ENCODE measurements around the gene NDUFS7. TPM values are rescaled to one million over a fixed set of nuclear protein-coding genes. Genes with fewer than 3 reads are reported as not detected.

The NDUFS7 gene
- total and polyA plus RNA-seq, 10 of the 15 experiments (the other 5 are each of a cell fraction or from before 2014, with no cell fraction given), result 5.1 to 282 (median 92.9) TPM

- Histone ChIP-seq H3K79me2 (ENCODE audit: control insufficient read depth, insufficient read depth, low read length) (no peaks in the 10 kb centered on the region; the same call in 1 of the 2 replicates), H3K4me1 (ENCODE audit: control insufficient read depth, insufficient read depth, low read length) (peaks cover 4% of the 10 kb centered on the region), H3K27ac (ENCODE audit: control insufficient read depth, insufficient read depth) (no peak overlapping the region), H3K4me3 (no peak overlapping the region), H3K27me3 (replicated peaks in 1 of 2; ENCODE audit: control insufficient read depth in 2 of 2, insufficient read depth in 2 of 2, low read length in 1 of 2) (peaks cover 1 to 5% of the 10 kb centered on the region in 2 experiments; a peak in 2 of 4 replicates), H2AFZ (ENCODE audit: control insufficient read depth, low read depth, low read length) (no peak overlapping the region), H3K4me2 (ENCODE audit: control insufficient read depth, insufficient read depth) (no peak overlapping the region), H3K36me3 (ENCODE audit: control insufficient read depth in 2 of 2, insufficient read depth in 2 of 2, low read length in 1 of 2) (no peaks in the 10 kb centered on the region; a peak in 3 of 4 replicates), H3K9ac (ENCODE audit: control insufficient read depth, insufficient read depth, low read length) (no peak overlapping the region), H4K20me1 (ENCODE audit: control insufficient read depth, insufficient read depth) (no peaks in the 10 kb centered on the region), H3K9me3 (replicated peaks; ENCODE audit: control insufficient read depth, insufficient read depth, low read length) (no peaks in the 10 kb centered on the region)
- 0 out of 2 replicates have a peak, but pooled peaks have one; percentile 57 for TF ChIP-seq KDM1A (IDR thresholded peaks at IDR 0.05; ENCODE audit: borderline replicate concordance)
- TF ChIP-seq POLR2A (IDR thresholded peaks at IDR 0.05; ENCODE audit: low read depth, low read length), result no peak
- FAIRE-seq (no peak), DNase-seq (ENCODE audit: low read depth, low spot score) (no peak), ATAC-seq (no peak)
- intact Hi-C loops (cut with micrococcal nuclease; ENCODE audit: unreplicated experiment), result no loop called here
- no TSS peak for BruUV-seq (replicated peaks)
- CTCF ChIA-PET, result no interaction called here
- in situ Hi-C loops (cut with MboI), result no loop called here
- 54% methylated on average over 9 of the region's 9 CpGs for WGBS (ENCODE audit: insufficient coverage, insufficient replicate concordance, low lambda C conversion rate, missing lambda C conversion rate)
- SMC1A ChIA-PET (ENCODE audit: uncharacterized antibody, unreplicated experiment), result no interaction called here
- RAD21 ChIA-PET (ENCODE audit: unreplicated experiment), result no interaction called here
- POLR2A ChIA-PET, result no interaction called here
Measured at GRCh38 chr19:1397838-1398237, 14.1 kb downstream of the NDUFS7 start.

DNA sequence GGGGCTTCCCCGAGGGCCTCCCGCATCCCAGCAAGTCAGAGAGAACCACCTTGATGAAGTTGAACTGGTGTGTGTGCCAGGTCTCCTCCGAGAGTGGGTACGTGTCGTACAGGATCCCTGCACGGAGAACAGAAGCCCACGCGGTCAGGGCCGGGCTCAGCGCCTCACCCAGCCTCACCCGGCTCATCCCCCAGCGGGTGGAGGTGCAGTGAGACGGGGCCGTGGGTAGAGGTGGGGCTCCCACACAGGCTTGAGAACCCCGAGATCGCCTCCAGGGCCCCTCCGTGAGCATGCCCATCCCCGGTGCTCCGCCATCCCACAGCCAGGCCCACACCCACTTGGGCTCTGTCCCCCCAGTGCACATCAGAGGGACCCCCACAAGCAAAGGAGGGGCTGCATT is 15.4 kb downstream of the NDUFS7 start:
- Histone ChIP-seq H3K27ac (ENCODE audit: control insufficient read depth, insufficient read depth) (no peak overlapping the region), H3K4me2 (ENCODE audit: control insufficient read depth, insufficient read depth) (no peak overlapping the region), H3K4me3 (no peak overlapping the region), H4K20me1 (ENCODE audit: control insufficient read depth, insufficient read depth) (no peaks in the 10 kb centered on the region), H3K79me2 (ENCODE audit: control insufficient read depth, insufficient read depth, low read length) (no peaks in the 10 kb centered on the region; the same call in 1 of the 2 replicates), H3K9me3 (replicated peaks; ENCODE audit: control insufficient read depth, insufficient read depth, low read length) (no peaks in the 10 kb centered on the region), H3K9ac (ENCODE audit: control insufficient read depth, insufficient read depth, low read length) (no peak overlapping the region), H3K36me3 (ENCODE audit: control insufficient read depth in 2 of 2, insufficient read depth in 2 of 2, low read length in 1 of 2) (no peaks in the 10 kb centered on the region; a peak in 2 of 4 replicates), H3K27me3 (replicated peaks in 1 of 2; ENCODE audit: control insufficient read depth in 2 of 2, insufficient read depth in 2 of 2, low read length in 1 of 2) (peaks cover 1 to 5% of the 10 kb centered on the region in 2 experiments; a peak in 2 of 4 replicates), H3K4me1 (ENCODE audit: control insufficient read depth, insufficient read depth, low read length) (peaks cover 4% of the 10 kb centered on the region), H2AFZ (ENCODE audit: control insufficient read depth, low read depth, low read length) (no peak overlapping the region)
- ChIA-PET POLR2A (no interaction called here), SMC1A (ENCODE audit: uncharacterized antibody, unreplicated experiment) (no interaction called here), CTCF (no interaction called here), RAD21 (ENCODE audit: unreplicated experiment) (no interaction called here)
- no peak for FAIRE-seq
- no peak for TF ChIP-seq HCFC1 (IDR thresholded peaks at IDR 0.05; ENCODE audit: low read length)
- TF ChIP-seq STAT3 (IDR thresholded peaks at IDR 0.05; ENCODE audit: low read depth, low read length), result no peak
- no peak for TF ChIP-seq IRF4 (IDR thresholded peaks at IDR 0.05; ENCODE audit: low read depth, low read length)
- no peak for TF ChIP-seq MYB (IDR thresholded peaks at IDR 0.05; ENCODE audit: borderline replicate concordance, low read depth, low read length)
- TF ChIP-seq BCL11A (IDR thresholded peaks at IDR 0.05; ENCODE audit: low read depth, low read length), result no peak
- TF ChIP-seq CBFB (IDR thresholded peaks at IDR 0.05; ENCODE audit: low read depth), result no peak
- TF ChIP-seq MTA2 (IDR thresholded peaks at IDR 0.05; ENCODE audit: low read depth), result no peak
- TF ChIP-seq, protein P1, sequence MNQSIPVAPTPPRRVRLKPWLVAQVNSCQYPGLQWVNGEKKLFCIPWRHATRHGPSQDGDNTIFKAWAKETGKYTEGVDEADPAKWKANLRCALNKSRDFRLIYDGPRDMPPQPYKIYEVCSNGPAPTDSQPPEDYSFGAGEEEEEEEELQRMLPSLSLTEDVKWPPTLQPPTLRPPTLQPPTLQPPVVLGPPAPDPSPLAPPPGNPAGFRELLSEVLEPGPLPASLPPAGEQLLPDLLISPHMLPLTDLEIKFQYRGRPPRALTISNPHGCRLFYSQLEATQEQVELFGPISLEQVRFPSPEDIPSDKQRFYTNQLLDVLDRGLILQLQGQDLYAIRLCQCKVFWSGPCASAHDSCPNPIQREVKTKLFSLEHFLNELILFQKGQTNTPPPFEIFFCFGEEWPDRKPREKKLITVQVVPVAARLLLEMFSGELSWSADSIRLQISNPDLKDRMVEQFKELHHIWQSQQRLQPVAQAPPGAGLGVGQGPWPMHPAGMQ (IDR thresholded peaks at IDR 0.05; ENCODE audit: borderline replicate concordance), result no peak
- no peak for TF ChIP-seq EZH2 (IDR thresholded peaks at IDR 0.05; ENCODE audit: borderline replicate concordance, control insufficient read depth, low read depth, low read length)
- no peak for TF ChIP-seq BMI1 (IDR thresholded peaks at IDR 0.05; ENCODE audit: borderline replicate concordance)
- BruUV-seq (replicated peaks), result no TSS peak
- whole genome bisulfite sequencing (ENCODE audit: insufficient coverage, insufficient replicate concordance, low lambda C conversion rate, missing lambda C conversion rate), result 84% methylated on average over 19 of the region's 19 CpGs
- intact Hi-C loops (cut with micrococcal nuclease; ENCODE audit: unreplicated experiment), result no loop called here
- in situ Hi-C loops (cut with MboI), result no loop called here
- no peak for DNase-seq (ENCODE audit: low read depth, low spot score)
- no peak for ATAC-seq

All from GM12878 (cell line).